ENCODE data around the gene UNC119B.

UNC119B gene

DNA sequence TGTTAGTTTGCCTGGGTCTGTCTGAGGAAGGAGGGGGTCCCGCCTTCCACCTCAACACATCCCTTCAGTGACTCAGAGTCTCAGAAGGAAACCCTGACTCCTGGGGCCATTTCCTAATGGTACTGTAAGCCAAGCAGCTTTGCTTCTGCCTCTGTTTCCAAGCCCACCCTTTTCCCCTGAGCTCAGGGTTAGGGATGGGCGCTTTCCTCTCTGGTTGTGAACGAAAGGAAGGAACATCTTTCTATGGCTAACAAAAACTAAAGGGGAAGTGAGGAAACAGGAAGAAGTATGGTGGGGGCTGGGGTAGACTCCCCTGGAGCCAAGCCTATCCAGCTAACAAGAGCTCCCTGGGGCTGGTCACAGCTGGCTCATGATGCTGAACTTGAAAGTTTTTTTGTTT is 11.6 kb upstream of the UNC119B start:
- DNase-seq (ENCODE audit: low read depth), result no peak
- H3K4me3 ChIP-seq (ENCODE audit: low read length), result no peak overlapping the region
- TF ChIP-seq, protein P1, sequence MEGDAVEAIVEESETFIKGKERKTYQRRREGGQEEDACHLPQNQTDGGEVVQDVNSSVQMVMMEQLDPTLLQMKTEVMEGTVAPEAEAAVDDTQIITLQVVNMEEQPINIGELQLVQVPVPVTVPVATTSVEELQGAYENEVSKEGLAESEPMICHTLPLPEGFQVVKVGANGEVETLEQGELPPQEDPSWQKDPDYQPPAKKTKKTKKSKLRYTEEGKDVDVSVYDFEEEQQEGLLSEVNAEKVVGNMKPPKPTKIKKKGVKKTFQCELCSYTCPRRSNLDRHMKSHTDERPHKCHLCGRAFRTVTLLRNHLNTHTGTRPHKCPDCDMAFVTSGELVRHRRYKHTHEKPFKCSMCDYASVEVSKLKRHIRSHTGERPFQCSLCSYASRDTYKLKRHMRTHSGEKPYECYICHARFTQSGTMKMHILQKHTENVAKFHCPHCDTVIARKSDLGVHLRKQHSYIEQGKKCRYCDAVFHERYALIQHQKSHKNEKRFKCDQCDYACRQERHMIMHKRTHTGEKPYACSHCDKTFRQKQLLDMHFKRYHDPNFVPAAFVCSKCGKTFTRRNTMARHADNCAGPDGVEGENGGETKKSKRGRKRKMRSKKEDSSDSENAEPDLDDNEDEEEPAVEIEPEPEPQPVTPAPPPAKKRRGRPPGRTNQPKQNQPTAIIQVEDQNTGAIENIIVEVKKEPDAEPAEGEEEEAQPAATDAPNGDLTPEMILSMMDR (conservative IDR thresholded peaks at IDR 0.05; ENCODE audit: low read length), result no peak

DNA sequence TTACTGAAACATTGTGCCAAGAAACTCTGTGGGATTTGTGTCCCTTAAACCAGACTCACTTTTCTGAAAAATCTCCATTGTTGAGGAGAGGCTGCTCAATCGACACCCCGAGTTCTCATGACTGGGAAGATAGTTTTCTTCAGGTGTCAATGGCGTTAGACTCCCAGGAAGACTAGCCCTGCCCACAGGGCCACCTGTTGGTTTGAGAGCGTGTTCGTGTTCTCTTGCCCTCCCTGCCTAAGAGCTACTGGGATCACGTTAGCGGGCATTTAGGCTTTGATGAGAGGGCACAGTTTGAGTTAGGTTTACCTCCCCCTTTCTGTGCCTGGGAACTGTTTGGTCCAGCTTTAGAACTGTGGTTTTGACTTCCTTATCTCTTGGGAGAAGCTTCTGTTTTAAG is 10.7 kb upstream of the UNC119B start:
- no peak overlapping the region for H3K4me3 ChIP-seq (ENCODE audit: low read length)
- DNase-seq (ENCODE audit: low read depth), result no peak
- TF ChIP-seq, protein P1 (conservative IDR thresholded peaks at IDR 0.05; ENCODE audit: low read length), result no peak

DNA sequence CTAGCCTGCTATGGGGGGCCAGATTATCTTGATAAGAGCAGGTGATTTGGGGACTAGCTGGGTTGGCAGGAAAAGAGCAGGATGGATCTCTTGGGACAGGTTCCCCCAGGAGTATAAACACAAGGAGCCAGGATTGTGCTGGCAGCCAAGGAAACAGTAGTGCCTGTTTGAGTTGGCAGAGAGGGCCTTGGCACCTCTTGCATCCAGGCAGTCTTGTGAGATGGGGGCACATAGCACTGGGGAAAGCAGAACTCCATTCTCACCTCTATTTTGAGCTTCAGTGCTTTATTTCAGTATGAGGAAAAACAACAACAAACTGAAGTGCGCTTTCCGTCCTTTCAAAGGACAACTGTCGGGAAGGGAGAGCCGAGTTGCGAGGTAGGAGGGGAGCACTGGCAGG is 9.4 kb upstream of the UNC119B start:
- no peak overlapping the region for H3K4me3 ChIP-seq (ENCODE audit: low read length)
- TF ChIP-seq, protein P1 (conservative IDR thresholded peaks at IDR 0.05; ENCODE audit: low read length), result no peak
- DNase-seq (ENCODE audit: low read depth), result no peak

DNA sequence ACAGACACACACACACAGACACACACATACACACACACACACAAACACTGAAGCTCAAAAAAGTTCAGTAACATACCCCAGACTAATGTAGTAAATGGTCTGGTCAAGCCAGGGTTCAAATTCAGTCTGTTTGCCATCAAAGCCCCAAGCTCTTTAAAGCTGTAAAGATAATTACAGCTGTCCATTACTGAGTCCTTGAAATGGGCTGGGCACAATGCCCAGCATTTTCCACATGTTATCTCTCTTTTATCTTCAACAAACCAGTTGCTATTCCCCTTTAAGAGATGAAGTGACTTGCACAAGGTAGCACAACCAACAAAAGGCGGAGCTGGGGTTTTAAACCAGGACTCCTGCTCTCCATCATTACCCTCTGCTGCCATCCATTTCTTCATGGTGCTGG is 7.6 kb upstream of the UNC119B start:
- TF ChIP-seq, protein P1 (conservative IDR thresholded peaks at IDR 0.05; ENCODE audit: low read length), result no peak

DNA sequence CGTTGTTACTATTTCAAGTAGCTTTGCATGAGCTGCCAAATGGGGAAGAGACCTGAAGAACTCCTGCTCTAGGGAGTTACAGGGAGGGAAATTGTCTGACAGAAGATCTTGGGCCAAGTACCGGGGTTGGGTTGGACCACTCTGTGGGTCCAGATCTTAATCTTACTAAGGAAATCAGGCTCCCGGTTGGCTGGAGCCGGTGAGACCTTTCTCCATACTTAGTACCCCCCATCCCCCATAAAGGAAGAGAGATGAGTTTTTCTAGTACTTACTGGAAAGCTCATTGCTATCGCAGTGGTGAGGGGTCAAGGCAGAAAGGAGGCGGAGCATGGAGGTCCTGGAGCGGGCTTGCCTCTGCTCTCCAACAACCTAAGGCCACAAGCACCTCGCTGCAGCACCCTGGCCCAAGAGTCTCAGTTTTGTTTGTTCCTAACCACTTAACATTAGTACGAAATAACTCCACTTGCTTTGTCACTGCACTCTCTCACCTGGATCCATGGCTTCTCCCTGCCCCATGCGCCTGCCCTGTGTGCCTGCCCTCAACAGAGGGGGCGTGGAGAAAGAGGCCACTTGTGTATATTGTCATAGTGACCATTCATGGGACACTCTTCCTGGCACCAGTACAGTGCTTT is 6.8 kb upstream of the UNC119B start:
- no peak overlapping the region for H3K4me3 ChIP-seq (ENCODE audit: low read length)
- no peak for DNase-seq (ENCODE audit: low read depth)
- TF ChIP-seq, protein P1 (conservative IDR thresholded peaks at IDR 0.05; ENCODE audit: low read length), result no peak

More for the DNA sequence above, 7.6 kb upstream of the UNC119B start:
- no peak for DNase-seq (ENCODE audit: low read depth)
- no peak overlapping the region for H3K4me3 ChIP-seq (ENCODE audit: low read length)

DNA sequence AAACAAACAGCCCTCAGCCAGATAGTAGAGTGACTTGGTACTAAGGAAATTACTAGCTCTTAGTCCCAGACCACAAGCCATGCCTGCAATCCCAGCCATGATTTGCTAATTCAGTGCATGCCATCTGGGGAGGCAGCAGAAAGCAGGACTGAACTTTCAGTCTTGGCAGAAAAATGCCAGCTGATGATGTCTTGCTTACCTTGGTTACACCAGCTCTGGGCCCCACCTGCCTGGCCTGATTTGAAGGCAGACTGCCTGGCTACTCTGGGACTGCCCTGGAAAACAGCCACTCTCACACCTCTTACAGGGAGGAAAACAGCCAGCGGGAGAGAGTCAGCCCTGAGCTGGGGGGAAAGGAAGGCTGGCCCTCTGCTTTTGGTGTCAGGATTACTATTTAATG is 4.6 kb upstream of the UNC119B start:
- no peak overlapping the region for H3K4me3 ChIP-seq (ENCODE audit: low read length)
- TF ChIP-seq, protein P1 (conservative IDR thresholded peaks at IDR 0.05; ENCODE audit: low read length), result no peak
- no peak for DNase-seq (ENCODE audit: low read depth)

DNA sequence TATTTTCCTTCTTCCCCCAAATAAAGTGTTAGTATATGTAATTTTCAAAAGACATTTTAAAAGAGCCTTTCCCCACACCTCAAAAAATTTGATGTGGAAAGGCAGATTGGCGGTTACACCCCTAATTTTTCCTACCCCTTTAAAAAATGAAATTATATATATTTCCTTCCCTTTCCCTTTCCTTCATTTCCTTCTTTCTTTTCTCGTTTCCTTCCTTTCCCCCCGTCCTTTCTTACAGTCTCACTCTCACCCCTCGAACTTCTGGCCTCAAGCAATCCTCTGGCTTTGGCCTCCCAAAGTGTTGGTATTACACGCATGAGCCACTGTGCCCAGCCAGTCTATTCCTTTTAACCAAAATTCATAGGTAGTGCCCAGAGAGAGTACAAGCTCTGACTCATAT is 4.2 kb upstream of the UNC119B start:
- no peak for DNase-seq (ENCODE audit: low read depth)
- TF ChIP-seq, protein P1 (conservative IDR thresholded peaks at IDR 0.05; ENCODE audit: low read length), result no peak
- H3K4me3 ChIP-seq (ENCODE audit: low read length), result no peak overlapping the region

Data from AG10803 (cell line).